Pons (tissue), 1 donor: ENCODE measurements around the gene TMEM61.
A peak's percentile ranks its signal among the peaks of the same experiment; 100 is the strongest.
"Not testable (repeated sequence)": the region's sequence is repeated elsewhere in the genome, so short reads cannot be mapped to it uniquely, and the experiment has no call there.

Experiments
- DNase-seq: peaks from one replicate; pipeline ENCODE4 v3.0.0-alpha.2; 2016; ENCODE audit warnings: low spot score

The TMEM61 gene

GRCh38 chr1:55001311-55001710 lies 20.9 kb downstream of the TMEM61 start:
- DNase-seq, result no peak

- DNase-seq, result no peak
Measured at GRCh38 chr1:55002686-55003085, 22.3 kb downstream of the TMEM61 start.

GRCh38 chr1:55005351-55006140 lies 25.1 kb downstream of the TMEM61 start:
- DNase-seq, result no peak

DNA sequence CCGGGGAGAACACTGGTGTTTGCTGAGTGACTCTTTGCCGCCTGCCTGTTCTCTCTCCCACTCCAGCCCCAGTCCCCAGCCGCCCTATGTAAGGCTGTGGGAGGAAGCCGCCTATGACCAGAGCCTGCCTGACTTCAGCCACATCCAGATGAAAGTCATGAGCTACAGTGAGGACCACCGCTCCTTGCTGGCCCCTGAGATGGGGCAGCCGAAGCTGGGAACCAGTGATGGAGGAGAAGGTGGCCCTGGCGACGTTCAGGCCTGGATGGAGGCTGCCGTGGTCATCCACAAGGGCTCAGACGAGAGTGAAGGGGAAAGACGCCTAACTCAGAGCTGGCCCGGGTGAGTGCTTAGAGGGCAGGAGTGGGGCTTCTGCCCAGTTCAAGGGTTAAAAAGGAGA lies 26.5 kb downstream of the TMEM61 start:
- no peak for DNase-seq

DNA sequence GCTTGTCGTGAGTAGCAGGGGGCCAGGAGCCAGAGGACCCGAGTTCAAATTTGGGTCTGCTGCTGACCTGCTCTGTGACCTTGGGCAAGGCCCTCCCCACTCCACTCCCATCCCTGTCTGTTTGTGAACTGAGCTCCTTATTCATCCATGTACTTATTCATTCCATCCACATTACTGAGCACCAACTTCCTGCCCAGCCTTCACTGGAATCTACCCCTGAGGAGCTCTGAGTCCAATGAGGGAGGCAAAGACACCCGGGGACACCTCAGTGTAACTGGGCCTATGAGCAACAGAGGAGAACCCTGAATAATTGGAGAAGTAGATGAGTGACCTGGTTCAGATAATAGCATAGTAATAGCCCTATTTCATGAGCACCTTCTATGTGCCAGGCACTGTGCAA lies 27.2 kb downstream of the TMEM61 start:
- DNase-seq, result no peak

DNA sequence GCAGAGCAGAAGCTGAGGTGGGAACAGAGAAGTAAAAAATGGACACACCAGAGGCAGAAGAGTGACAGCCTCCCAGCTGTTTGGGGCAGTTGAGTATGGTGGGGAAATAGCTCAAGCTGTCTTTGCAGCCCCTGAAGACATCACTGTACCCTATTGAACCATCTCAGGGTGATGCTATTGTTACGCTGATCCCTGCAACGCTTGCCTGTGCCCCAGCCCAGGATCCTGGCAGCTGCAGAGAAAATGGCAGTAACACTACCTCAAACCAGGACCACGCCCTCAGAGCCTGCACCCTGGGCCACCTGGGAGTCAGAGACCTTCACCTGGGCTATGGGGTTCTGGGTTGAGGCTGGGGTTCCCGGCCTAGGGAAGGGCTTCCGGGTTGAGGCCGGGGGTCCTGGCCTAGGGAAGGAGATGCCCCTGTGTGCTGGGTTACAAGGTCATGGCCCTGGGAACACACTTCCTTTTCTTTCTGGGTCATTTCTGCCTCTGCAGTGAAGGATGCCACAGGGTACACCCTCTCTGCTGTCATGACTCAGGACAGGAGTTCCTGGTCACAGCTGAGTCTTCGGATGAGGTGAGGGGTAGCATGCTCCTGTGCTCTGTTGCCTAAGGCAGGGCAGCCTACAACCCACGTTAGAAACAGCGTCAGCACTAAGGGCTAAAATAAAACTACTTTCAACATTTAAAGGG lies 29.9 kb downstream of the TMEM61 start:
- no peak for DNase-seq

DNA sequence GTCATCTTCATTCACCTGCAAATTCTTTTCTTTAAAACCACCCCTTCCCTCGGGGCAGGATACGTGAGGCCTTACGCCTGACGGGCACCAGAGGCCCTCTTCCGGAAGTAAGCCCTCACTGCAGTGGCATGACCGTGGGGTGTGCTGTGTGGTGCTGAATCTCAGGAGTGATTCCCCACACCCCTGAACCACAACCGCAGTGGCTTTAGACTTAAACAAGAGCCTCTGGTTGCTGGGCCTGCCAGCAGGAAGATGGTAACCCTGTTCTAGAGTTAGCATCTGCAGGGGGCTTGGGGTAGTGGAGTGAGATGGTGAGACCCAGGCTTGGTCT lies 30.4 kb downstream of the TMEM61 start:
- no peak for DNase-seq

DNA sequence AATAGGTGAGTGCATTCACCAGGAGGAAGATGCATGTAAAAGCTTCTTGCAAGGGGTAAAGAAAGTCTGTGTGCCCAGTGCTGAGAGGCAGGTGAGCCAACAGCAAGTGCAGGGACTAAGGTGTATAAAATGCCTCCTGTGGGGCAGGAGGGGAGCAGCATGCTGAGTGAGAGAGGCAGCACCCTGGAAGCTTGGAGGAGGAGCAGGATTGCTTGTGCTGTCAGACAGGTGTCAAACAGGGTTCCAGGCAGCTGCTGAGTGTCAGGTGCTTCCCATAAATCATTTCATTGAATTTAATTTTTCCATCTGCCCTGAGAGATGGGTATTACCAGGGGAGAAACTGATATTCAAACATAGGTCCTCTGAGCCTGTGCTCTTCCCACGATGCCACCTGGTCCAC lies 32.2 kb downstream of the TMEM61 start:
- no peak for DNase-seq

GRCh38 chr1:55015123-55015522 lies 34.7 kb downstream of the TMEM61 start:
- no peak for DNase-seq

- DNase-seq, result no peak
Measured at GRCh38 chr1:55015731-55016620, 35.5 kb downstream of the TMEM61 start.

DNA sequence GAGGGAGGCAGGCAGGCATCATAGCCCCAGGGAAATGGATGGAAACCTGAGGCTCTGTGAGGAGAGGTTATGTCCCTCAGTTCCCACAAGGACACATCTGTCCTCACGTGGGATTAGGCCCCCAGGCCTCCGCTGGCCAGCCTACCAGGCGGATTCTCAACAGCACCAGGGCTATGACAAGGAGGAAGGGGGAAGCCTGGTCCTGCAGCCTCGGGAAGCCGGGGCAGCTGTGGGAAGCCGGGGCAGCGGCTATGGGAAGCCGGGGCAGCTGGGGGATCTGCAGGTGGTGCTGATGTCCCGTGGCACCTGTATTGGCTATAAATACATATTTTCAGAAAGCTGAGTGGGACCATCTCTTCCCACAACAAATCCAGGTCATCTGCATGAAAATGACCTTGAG lies 38.0 kb downstream of the TMEM61 start:
- DNase-seq, result no peak

DNA sequence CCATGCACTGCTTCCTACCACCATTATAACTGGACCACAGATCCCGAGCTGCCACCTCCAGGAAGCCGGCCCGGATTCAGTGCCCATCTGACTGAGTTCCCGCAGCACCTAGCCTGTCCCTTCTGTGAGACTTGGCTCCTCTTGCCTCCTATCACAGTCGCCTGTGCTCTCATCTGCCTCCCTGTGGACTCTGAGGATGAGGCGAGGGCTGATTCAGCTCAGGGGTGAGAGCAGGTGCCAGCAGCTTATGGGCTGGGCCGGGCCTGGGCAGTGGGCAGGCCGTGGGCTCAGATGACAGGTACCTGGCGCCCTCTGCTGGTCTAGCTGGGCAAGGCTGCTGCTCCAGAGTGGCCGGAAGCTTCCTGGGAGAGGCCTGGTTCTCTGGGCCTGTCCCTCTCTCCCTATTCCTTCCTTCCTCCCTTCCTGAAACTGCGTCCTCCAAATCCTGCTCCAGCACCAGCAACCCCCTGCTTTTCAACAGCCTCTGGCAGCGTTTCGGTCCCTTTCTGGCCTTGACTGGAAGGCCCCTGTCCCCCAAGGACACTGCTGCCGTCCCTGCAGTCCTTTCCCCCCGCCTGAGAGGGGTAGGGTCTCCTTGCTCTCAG lies 41.6 kb downstream of the TMEM61 start:
- peak; percentile 43 for DNase-seq

DNA sequence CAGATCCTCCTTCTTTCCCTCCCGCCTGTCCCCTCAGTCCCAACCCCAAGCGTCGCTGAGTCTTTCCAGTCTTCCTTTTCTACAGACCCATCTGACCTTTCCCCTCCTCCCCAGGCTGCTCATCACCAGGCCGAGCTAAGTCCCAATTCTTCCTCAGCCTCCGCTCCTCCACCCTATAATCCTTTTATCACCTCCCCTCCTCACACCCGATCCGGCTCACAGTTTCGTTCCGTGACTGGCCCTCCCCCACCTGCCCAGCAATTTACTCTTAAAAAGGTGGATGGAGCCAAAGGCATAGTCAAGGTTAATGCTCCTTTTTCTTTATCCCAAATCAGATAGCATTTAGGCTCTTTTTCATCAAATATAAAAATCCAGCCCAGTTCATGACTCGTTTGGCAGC lies 43.7 kb downstream of the TMEM61 start:
- not testable (repeated sequence) for DNase-seq

DNA sequence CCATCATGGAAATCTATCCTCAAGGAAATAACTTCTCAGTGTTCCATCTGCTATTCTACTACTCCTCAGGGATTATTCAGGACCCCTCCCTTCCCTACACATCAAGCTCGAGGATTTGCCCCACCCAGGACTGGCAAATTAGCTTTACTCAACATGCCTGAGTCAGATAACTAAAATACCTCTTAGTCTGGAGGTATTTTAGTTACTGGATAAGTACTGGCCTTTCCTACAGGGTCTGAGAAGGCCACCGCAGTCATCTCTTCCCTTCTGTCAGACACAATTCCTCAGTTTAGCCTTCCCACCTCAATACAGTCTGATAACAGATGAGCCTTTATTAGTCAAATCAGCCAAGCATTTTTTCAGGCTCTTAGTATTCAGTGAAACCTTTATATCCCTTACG lies 46.3 kb downstream of the TMEM61 start:
- not testable (repeated sequence) for DNase-seq

GRCh38 chr1:55031098-55031497 lies 50.7 kb downstream of the TMEM61 start:
- not testable (repeated sequence) for DNase-seq

DNA sequence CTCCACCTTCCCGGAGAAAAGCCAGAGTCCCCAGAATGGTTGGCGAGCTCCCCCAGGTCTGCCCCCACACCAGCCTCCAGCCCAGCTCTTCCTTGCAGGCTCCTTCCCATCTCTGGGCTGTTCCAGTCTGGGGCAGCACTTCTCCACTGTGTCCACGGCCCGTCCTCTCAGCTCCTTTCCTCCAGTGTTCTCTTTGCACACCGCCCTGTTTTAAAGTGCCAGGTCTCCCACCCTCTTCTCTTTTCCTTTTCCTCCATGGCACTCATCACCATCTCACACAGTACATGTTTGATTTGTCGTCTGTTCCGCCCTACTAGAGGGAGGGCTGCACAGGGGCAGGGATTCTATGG lies 52.8 kb downstream of the TMEM61 start:
- no peak for DNase-seq

- DNase-seq, result no peak
Measured at GRCh38 chr1:55034476-55035133, 54.2 kb downstream of the TMEM61 start.

DNA sequence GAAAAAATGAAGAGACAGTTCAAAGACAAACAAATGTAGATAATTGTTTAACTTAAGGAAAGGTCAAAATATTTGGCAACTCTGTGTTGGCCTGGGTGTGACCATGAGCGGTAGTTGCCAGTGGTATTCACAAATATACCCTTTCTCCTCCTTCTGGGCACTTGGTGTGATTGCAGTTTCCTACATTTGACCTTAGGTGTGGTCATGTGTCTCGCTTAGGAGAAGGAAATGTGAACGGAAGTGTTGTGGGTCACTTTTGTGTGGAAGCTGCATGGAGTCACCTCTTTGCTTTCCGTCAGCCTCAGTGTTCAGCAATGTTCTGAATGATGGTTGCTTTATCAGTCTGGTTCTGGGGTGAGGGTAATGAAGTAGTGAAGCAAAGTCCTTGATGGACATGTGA lies 55.5 kb downstream of the TMEM61 start:
- no peak for DNase-seq

DNA sequence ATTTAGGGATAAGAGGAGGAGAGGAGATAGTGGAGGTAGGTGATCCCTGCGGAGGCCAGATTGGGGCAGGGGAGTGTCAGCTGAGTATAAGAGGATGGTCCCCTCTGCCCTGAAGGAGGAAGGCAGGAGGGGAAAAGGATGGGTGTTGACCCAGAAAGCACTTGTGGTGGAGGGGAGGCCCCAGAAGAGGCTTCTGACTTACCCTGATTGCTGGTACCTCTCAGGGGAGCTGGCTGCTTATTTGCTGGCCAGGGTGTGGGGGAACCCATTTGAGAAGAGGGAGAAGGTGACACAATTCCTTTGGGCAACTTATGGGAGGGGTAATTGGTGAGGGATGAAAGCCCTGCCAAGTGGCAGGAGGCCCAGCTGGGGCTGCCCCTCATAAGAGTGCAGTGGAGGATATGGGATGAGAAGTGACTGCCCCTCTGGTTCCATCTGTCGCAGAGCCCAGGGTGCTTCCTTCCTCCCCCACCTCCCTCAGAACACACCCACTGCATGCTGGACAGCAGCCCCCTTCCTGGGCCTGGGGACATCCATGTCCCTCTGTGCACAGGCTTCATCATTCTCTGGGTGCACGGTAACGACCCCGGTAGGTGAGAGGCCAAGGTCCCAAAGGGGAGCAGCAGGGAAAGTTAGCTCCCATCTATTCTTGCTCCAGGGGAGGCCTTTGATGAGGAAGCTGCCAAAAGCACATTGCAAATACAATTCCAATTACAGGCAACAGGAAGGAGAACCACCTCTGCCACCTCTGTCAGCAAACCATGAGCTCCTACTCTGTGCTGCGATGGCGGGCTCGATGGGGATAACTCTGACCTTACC lies 57.5 kb downstream of the TMEM61 start:
- DNase-seq, result no peak

GRCh38 chr1:55038552-55038838 lies 58.1 kb downstream of the TMEM61 start:
- DNase-seq, result no peak

DNA sequence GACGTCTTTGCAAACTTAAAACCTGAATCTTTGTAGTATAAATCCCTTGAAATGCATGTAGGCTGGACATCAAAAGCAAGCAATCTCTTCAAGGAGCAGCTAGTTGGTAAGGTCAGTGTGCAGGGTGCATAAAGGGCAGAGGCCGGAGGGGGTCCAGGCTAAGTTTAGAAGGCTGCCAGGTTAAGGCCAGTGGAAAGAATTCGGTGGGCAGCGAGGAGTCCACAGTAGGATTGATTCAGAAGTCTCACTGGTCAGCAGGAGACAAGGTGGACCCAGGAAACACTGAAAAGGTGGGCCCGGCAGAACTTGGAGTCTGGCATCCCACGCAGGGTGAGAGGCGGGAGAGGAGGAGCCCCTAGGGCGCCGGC lies 58.5 kb downstream of the TMEM61 start:
- DNase-seq, result no peak
